K562 (cell line): ENCODE results near the gene SLC13A4. TPM values are rescaled to one million over a fixed set of nuclear protein-coding genes. Genes with fewer than 3 reads are reported as not detected.
A peak's percentile ranks its signal among the peaks of the same experiment; 100 is the strongest.

Source experiments
- DIDO1 ChIP-seq: fragments of 450-650 bp; IDR thresholded peaks from 2 replicates; pipeline ENCODE4 v1.6.1; 2016; ENCODE audit warnings: low read depth, missing biosample characterization, missing genetic modification characterization
- DMBX1 ChIP-seq: fragments of 250-450 bp; sonication (Bioruptor Pico); IDR thresholded peaks from 2 replicates; pipeline ENCODE4 v1.8.0; 2022; ENCODE audit warnings: inconsistent platforms, mild to moderate bottlenecking, moderate library complexity, borderline replicate concordance
- NCOA2 ChIP-seq, 2 experiments: fragments of 450-650 bp; IDR thresholded peaks; 2 replicates each; pipeline ENCODE4 v1.6.1; 2018; ENCODE audit warnings: mild to moderate bottlenecking in 2 of 2, moderate library complexity in 1 of 2; ENCODE audit not compliant: partially characterized antibody in 2 of 2
- NCOR1 ChIP-seq: fragments of 450-650 bp; IDR thresholded peaks from 2 replicates; pipeline ENCODE4 v1.6.1; 2016; ENCODE audit warnings: mild to moderate bottlenecking, moderate library complexity
- PYGO2 ChIP-seq: fragments of 450-650 bp; IDR thresholded peaks from 2 replicates; pipeline ENCODE4 v1.6.1; 2016; ENCODE audit warnings: mild to moderate bottlenecking, missing genetic modification characterization, moderate library complexity, missing compliant biosample characterization
- SAP30 ChIP-seq: fragments of 200-600 bp; sonication (generic); IDR thresholded peaks from 2 replicates; pipeline ENCODE4 v1.6.1; 2012; ENCODE audit warnings: borderline replicate concordance, low read depth, mild to moderate bottlenecking, moderate library complexity, low read length, control low read depth, inconsistent platforms; ENCODE audit not compliant: insufficient read depth, poor library complexity, severe bottlenecking
- SNIP1 ChIP-seq: fragments of 450-650 bp; IDR thresholded peaks from 2 replicates; pipeline ENCODE4 v1.7.1; 2017; ENCODE audit warnings: low read depth, mild to moderate bottlenecking
- SPI1 ChIP-seq: IDR thresholded peaks from 2 replicates; pipeline ENCODE4 v1.6.1; 2011; ENCODE audit warnings: low read depth, low read length, control low read depth, borderline replicate concordance
- SREBF1 ChIP-seq: fragments of 150-350 bp; IDR thresholded peaks from 2 replicates; pipeline ENCODE4 v1.6.1; 2014; ENCODE audit warnings: antibody characterized with exemption, low read depth, low read length, borderline replicate concordance
- YBX1 ChIP-seq: fragments of 450-650 bp; IDR thresholded peaks from 2 replicates; pipeline ENCODE4 v1.7.1; 2016; ENCODE audit warnings: mild to moderate bottlenecking
- ZBTB17 ChIP-seq: fragments of 450-650 bp; formaldehyde crosslinking; IDR thresholded peaks from 2 replicates; pipeline ENCODE4 v1.4.0; 2020; ENCODE audit warnings: mild to moderate bottlenecking
- polyA plus RNA-seq, 8 experiments: library from polyadenylated mRNA; depleted of rRNA in 4 of 8; stranded (reverse) in 5 of 8; unstranded in 3 of 8; fragments of >200 nt; fragmentation: Nextera tagmentation in 2 of 8; fragmentation: Illumina TruSeq in 1 of 8; extraction: Ambion mirVana in 2 of 8; extraction: Trizol in 1 of 8; gene quantifications; 2 replicates each; pipeline versions ENCODE4 v1.2.1 to v1.2.3, GENCODE V29; 2011 to 2014; ENCODE audit warnings: inconsistent platforms in 1 of 8, missing spikeins in 1 of 8
- total RNA-seq, 7 experiments: library from RNA; depleted of rRNA in 6 of 7; stranded (reverse); fragments of >200 nt in 6 of 7; fragmentation: Illumina TruSeq in 2 of 7; extraction: Trizol in 2 of 7; gene quantifications; 2 replicates each; pipeline versions ENCODE4 v1.2.1 to v1.2.3, GENCODE V29; 2011 to 2021; ENCODE audit warnings: low replicate concordance in 1 of 7
- TF ChIP-seq, protein P1 (sequence below), 2 experiments: fragments of 150-350 bp in 1 of 2; IDR thresholded peaks; 2 replicates each; pipeline ENCODE4 v1.6.1; 2012 to 2016; ENCODE audit warnings: low read depth in 2 of 2, low read length in 2 of 2, mild to moderate bottlenecking in 1 of 2, moderate library complexity in 1 of 2
- TF ChIP-seq, protein P2 (sequence below): fragments of 250-450 bp; sonication (Bioruptor Pico); IDR thresholded peaks from 2 replicates; pipeline ENCODE4 v1.8.0; 2022; ENCODE audit warnings: inconsistent platforms, mild to moderate bottlenecking, moderate library complexity, borderline replicate concordance
- TF ChIP-seq, protein P3 (sequence below): fragments of 250-450 bp; sonication (Bioruptor Pico); IDR thresholded peaks from 2 replicates; pipeline ENCODE4 v1.5.0; 2021; ENCODE audit warnings: mild to moderate bottlenecking, borderline replicate concordance
- TF ChIP-seq, protein P4 (sequence below): fragments of 250-450 bp; sonication (Bioruptor Pico); IDR thresholded peaks from 2 replicates; pipeline ENCODE4 v1.8.0; 2021; ENCODE audit warnings: moderate library complexity, mild to moderate bottlenecking, inconsistent platforms
- TF ChIP-seq, protein P5 (sequence below): sonication (generic); formaldehyde crosslinking; IDR thresholded peaks from 2 replicates; pipeline ENCODE4 v1.8.1; 2023; ENCODE audit warnings: mild to moderate bottlenecking, missing genetic modification reagents

SLC13A4 gene
- total and polyA plus RNA-seq, 9 of the 15 experiments (the other 6 are each of a cell fraction or from before 2014, with no cell fraction given) = 0.11 to 1.0 (median 0.36) TPM

DNA sequence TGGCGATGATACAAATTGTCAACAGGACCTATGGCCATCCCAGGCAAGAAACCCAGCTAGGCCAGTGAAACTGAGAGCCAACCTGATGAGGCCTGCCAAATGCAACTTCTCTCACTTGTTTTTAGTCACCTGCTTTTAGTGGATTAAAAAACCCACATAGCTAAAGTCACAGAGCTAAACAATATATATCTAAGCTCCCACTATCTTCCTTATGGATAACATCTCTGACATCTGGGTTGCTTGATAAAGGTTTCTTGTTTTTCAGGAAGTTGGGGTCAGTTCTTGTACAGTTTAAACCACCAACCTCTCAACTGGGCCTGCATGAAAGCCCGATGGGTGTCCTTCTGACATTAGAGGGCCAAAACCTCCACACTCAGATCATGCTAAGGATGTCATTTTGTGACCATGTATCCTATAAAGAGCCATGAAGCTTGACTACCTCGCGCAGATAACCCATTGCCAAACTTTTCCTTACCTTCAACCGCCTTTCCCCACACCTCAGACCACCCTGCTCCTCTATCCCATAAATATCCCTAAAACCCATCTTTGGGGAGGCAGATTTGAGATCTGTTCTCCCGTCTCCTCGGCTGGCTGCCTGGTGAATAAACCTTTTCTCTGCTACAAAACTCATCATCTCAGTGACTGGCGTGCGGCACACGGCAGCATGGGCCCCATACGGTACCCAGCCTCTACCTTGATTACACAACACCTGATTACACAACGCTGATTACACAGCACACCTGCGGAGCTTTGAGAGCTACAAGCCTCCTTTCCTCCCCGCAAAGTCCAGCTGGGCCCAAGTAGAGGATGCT is 66.5 kb downstream of the SLC13A4 start (continued):
- TF ChIP-seq, protein P1, sequence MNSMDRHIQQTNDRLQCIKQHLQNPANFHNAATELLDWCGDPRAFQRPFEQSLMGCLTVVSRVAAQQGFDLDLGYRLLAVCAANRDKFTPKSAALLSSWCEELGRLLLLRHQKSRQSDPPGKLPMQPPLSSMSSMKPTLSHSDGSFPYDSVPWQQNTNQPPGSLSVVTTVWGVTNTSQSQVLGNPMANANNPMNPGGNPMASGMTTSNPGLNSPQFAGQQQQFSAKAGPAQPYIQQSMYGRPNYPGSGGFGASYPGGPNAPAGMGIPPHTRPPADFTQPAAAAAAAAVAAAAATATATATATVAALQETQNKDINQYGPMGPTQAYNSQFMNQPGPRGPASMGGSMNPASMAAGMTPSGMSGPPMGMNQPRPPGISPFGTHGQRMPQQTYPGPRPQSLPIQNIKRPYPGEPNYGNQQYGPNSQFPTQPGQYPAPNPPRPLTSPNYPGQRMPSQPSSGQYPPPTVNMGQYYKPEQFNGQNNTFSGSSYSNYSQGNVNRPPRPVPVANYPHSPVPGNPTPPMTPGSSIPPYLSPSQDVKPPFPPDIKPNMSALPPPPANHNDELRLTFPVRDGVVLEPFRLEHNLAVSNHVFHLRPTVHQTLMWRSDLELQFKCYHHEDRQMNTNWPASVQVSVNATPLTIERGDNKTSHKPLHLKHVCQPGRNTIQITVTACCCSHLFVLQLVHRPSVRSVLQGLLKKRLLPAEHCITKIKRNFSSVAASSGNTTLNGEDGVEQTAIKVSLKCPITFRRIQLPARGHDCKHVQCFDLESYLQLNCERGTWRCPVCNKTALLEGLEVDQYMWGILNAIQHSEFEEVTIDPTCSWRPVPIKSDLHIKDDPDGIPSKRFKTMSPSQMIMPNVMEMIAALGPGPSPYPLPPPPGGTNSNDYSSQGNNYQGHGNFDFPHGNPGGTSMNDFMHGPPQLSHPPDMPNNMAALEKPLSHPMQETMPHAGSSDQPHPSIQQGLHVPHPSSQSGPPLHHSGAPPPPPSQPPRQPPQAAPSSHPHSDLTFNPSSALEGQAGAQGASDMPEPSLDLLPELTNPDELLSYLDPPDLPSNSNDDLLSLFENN (IDR thresholded peaks at IDR 0.05; ENCODE audit: low read depth in 2 of 2, low read length in 2 of 2) = no peak
- TF ChIP-seq DIDO1 (tag) = no peak
- peak; percentile 26; the same call in 1 of the 2 replicates for TF ChIP-seq NCOR1
- TF ChIP-seq SPI1 = no peak
- TF ChIP-seq, protein P2, sequence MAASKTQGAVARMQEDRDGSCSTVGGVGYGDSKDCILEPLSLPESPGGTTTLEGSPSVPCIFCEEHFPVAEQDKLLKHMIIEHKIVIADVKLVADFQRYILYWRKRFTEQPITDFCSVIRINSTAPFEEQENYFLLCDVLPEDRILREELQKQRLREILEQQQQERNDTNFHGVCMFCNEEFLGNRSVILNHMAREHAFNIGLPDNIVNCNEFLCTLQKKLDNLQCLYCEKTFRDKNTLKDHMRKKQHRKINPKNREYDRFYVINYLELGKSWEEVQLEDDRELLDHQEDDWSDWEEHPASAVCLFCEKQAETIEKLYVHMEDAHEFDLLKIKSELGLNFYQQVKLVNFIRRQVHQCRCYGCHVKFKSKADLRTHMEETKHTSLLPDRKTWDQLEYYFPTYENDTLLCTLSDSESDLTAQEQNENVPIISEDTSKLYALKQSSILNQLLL (CRISPR knock-in tag) = no peak
- TF ChIP-seq SNIP1 = no peak
- no peak for TF ChIP-seq SAP30
- no peak for TF ChIP-seq PYGO2
- no peak for TF ChIP-seq YBX1
- TF ChIP-seq SREBF1 = no peak
- no peak for TF ChIP-seq NCOA2 (IDR thresholded peaks at IDR 0.05; ENCODE audit: partially characterized antibody in 2 of 2)
- TF ChIP-seq, protein P3, sequence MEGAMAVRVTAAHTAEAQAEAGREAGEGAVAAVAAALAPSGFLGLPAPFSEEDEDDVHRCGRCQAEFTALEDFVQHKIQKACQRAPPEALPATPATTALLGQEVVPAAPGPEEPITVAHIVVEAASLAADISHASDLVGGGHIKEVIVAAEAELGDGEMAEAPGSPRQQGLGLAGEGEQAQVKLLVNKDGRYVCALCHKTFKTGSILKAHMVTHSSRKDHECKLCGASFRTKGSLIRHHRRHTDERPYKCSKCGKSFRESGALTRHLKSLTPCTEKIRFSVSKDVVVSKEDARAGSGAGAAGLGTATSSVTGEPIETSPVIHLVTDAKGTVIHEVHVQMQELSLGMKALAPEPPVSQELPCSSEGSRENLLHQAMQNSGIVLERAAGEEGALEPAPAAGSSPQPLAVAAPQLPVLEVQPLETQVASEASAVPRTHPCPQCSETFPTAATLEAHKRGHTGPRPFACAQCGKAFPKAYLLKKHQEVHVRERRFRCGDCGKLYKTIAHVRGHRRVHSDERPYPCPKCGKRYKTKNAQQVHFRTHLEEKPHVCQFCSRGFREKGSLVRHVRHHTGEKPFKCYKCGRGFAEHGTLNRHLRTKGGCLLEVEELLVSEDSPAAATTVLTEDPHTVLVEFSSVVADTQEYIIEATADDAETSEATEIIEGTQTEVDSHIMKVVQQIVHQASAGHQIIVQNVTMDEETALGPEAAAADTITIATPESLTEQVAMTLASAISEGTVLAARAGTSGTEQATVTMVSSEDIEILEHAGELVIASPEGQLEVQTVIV = no peak
- TF ChIP-seq, protein P4, sequence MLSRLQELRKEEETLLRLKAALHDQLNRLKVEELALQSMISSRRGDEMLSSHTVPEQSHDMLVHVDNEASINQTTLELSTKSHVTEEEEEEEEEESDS (CRISPR knock-in tag) = no peak
- no peak for TF ChIP-seq ZBTB17
- TF ChIP-seq, protein P5, sequence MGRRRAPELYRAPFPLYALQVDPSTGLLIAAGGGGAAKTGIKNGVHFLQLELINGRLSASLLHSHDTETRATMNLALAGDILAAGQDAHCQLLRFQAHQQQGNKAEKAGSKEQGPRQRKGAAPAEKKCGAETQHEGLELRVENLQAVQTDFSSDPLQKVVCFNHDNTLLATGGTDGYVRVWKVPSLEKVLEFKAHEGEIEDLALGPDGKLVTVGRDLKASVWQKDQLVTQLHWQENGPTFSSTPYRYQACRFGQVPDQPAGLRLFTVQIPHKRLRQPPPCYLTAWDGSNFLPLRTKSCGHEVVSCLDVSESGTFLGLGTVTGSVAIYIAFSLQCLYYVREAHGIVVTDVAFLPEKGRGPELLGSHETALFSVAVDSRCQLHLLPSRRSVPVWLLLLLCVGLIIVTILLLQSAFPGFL (CRISPR knock-in tag) = no peak
- TF ChIP-seq DMBX1 (CRISPR knock-in tag) = 0 out of 2 replicates have a peak, but pooled peaks have one; percentile 45
